CD14-positive monocyte (primary cell): ENCODE measurements around the gene RPS6KA5. TPM values are rescaled to one million over a fixed set of nuclear protein-coding genes. Genes with fewer than 3 reads are reported as not detected.

ENCODE experiments used
- DNase-seq, 3 donors: peaks; one replicate each; pipeline ENCODE4 v3.0.0-alpha.2; 2011 to 2022
- H2AFZ ChIP-seq: 2 replicates; pipeline ENCODE4 v1.6.0; 2012; ENCODE audit warnings: mild to moderate bottlenecking, low read depth, low read length, inconsistent platforms; ENCODE audit not compliant: insufficient read depth, poor library complexity, severe bottlenecking
- H3K27ac ChIP-seq, 2 donors: 1 replicate in 1 of 2; 2 replicates in 1 of 2; pipeline ENCODE4 v1.5.1; 2012 to 2013; ENCODE audit warnings: low read length in 2 of 2, control low read depth in 1 of 2, inconsistent platforms in 1 of 2, low read depth in 1 of 2, mild to moderate bottlenecking in 1 of 2
- H3K27me3 ChIP-seq, 2 donors: one replicate each; pipeline versions ENCODE4 v1.6.0 to v1.6.1; 2011 to 2013; ENCODE audit warnings: low read length in 2 of 2; ENCODE audit not compliant: control insufficient read depth in 2 of 2, insufficient read depth in 2 of 2
- H3K36me3 ChIP-seq, 2 donors: replicated peaks in 1 of 2; 1 replicate in 1 of 2; 2 replicates in 1 of 2; pipeline versions ENCODE4 v1.5.1 to v1.6.1; 2012 to 2013; ENCODE audit warnings: low read length in 2 of 2, control low read depth in 1 of 2, inconsistent platforms in 1 of 2, mild to moderate bottlenecking in 1 of 2; ENCODE audit not compliant: insufficient read depth in 2 of 2, control insufficient read depth in 1 of 2
- H3K4me1 ChIP-seq, 2 donors: 1 replicate in 1 of 2; 2 replicates in 1 of 2; pipeline versions ENCODE4 v1.5.1 to v1.6.1; 2012 to 2013; ENCODE audit warnings: low read length in 2 of 2, control low read depth in 1 of 2, inconsistent platforms in 1 of 2, mild to moderate bottlenecking in 1 of 2, moderate library complexity in 1 of 2; ENCODE audit not compliant: insufficient read depth in 2 of 2, control insufficient read depth in 1 of 2
- H3K4me2 ChIP-seq: replicated peaks from 2 replicates; pipeline ENCODE3; 2012; ENCODE audit warnings: low read length, moderate library complexity, mild to moderate bottlenecking; ENCODE audit not compliant: poor library complexity, severe bottlenecking; ENCODE audit errors: extremely low read depth
- H3K4me3 ChIP-seq, 3 experiments: fragments of 200-600 bp in 1 of 3; sonication (generic) in 1 of 3; replicated peaks in 1 of 3; 1 replicate in 2 of 3; 2 replicates in 1 of 3; pipeline ENCODE4 v1.5.1; 2011 to 2013; ENCODE audit warnings: low read length in 3 of 3, mild to moderate bottlenecking in 3 of 3, control low read depth in 2 of 3, low read depth in 2 of 3, inconsistent platforms in 1 of 3, moderate library complexity in 1 of 3
- H3K79me2 ChIP-seq: 2 replicates; pipeline ENCODE4 v1.6.0; 2012; ENCODE audit warnings: mild to moderate bottlenecking, control low read depth, inconsistent platforms, low read length, moderate library complexity; ENCODE audit not compliant: insufficient read depth
- H3K9ac ChIP-seq: 2 replicates; pipeline ENCODE4 v1.6.0; 2017; ENCODE audit warnings: low read length, mild to moderate bottlenecking; ENCODE audit not compliant: insufficient read depth, poor library complexity, severe bottlenecking
- H3K9me3 ChIP-seq, 2 donors: replicated peaks in 1 of 2; 1 replicate in 1 of 2; 2 replicates in 1 of 2; pipeline versions ENCODE4 v1.5.1 to v1.6.1; 2012 to 2013; ENCODE audit warnings: low read length in 2 of 2, control low read depth in 1 of 2; ENCODE audit not compliant: control insufficient read depth in 1 of 2, insufficient read depth in 1 of 2
- H4K20me1 ChIP-seq: 2 replicates; pipeline ENCODE4 v1.6.0; 2012; ENCODE audit warnings: mild to moderate bottlenecking, low read length, control low read depth, moderate library complexity; ENCODE audit not compliant: insufficient read depth
- H3K27ac Mint-ChIP-seq, 7 donors: one replicate each; pipeline ENCODE4 v1.8.0; 2020; ENCODE audit warnings: mild to moderate bottlenecking in 7 of 7, mixed read lengths in 7 of 7, moderate library complexity in 6 of 7, inconsistent platforms in 2 of 7
- H3K27me3 Mint-ChIP-seq, 3 donors: one replicate each; pipeline ENCODE4 v1.8.0; 2021 to 2022; ENCODE audit warnings: low read depth in 3 of 3, mild to moderate bottlenecking in 3 of 3, mixed read lengths in 3 of 3, moderate library complexity in 3 of 3, inconsistent platforms in 1 of 3
- H3K36me3 Mint-ChIP-seq, 2 donors: one replicate each; pipeline ENCODE4 v1.8.0; 2020; ENCODE audit warnings: mixed read lengths in 2 of 2, inconsistent platforms in 1 of 2, mild to moderate bottlenecking in 1 of 2
- H3K4me1 Mint-ChIP-seq: one replicate; pipeline ENCODE4 v1.8.0; 2020; ENCODE audit warnings: mild to moderate bottlenecking, mixed read lengths
- H3K4me3 Mint-ChIP-seq, 2 donors: one replicate each; pipeline ENCODE4 v1.8.0; 2020; ENCODE audit warnings: mild to moderate bottlenecking in 2 of 2, mixed read lengths in 2 of 2, moderate library complexity in 1 of 2
- H3K9me3 Mint-ChIP-seq, 7 donors: one replicate each; pipeline ENCODE4 v1.8.0; 2020 to 2022; ENCODE audit warnings: mixed read lengths in 7 of 7, mild to moderate bottlenecking in 6 of 7, moderate library complexity in 6 of 7, inconsistent platforms in 2 of 7
- CTCF ChIP-seq: fragments of 200-600 bp; IDR thresholded peaks from one replicate; pipeline ENCODE4 v1.8.0; 2022; ENCODE audit warnings: antibody characterized with exemption, mild to moderate bottlenecking
- intact Hi-C, 2 donors: fragments of 100-400 bp; cut with micrococcal nuclease; formaldehyde crosslinking; loops; one replicate each; pipeline versions ENCODE4 v1.15.0 to v1.15.1; 2023
- polyA plus RNA-seq, 3 donors: library from polyadenylated mRNA; depleted of rRNA in 1 of 3; unstranded in 2 of 3; stranded (reverse) in 1 of 3; fragments of 300-500 nt in 2 of 3; fragments of >200 nt in 1 of 3; fragmentation: Illumina TruSeq in 2 of 3; gene quantifications; 1 replicate in 2 of 3; 2 replicates in 1 of 3; pipeline ENCODE4 v1.2.3, GENCODE V29; 2012 to 2021

RPS6KA5 gene
- polyA plus RNA-seq, 3 donors: 4.4 to 10.1 (median 7.9) TPM

- no peak for DNase-seq
- no peak for TF ChIP-seq CTCF
- Histone ChIP-seq H3K27ac (peak overlapping the region in 1 of 2 donors; percentile 57), H3K36me3 (no peaks in the 10 kb centered on the region), H3K9ac (no peak overlapping the region), H3K4me2 (no peak overlapping the region), H4K20me1 (no peaks in the 10 kb centered on the region), H2AFZ (no peak overlapping the region), H3K4me1 (peaks cover 36 to 42% of the 10 kb centered on the region in 2 donors), H3K9me3 (no peaks in the 10 kb centered on the region), H3K79me2 (peaks cover 20% of the 10 kb centered on the region), H3K27me3 (no peaks in the 10 kb centered on the region), H3K4me3 (no peak overlapping the region)
- H3K4me1 Mint-ChIP-seq: peaks cover 38% of the 10 kb centered on the region
- peaks cover 0 to 5% (median 0%) of the 10 kb centered on the region in 7 donors for H3K9me3 Mint-ChIP-seq
- intact Hi-C loops: no loop called here
- no peaks in the 10 kb centered on the region for H3K27me3 Mint-ChIP-seq
- no peaks in the 10 kb centered on the region for H3K36me3 Mint-ChIP-seq
- peak overlapping the region in 1 of 7 donors; percentile 30 for H3K27ac Mint-ChIP-seq
- no peak overlapping the region for H3K4me3 Mint-ChIP-seq
Observed at GRCh38 chr14:91005716-91006115, 54.7 kb downstream of the RPS6KA5 start.

GRCh38 chr14:91004987-91005386, 55.5 kb downstream of the RPS6KA5 start:
- H3K27ac Mint-ChIP-seq: no peak overlapping the region
- intact Hi-C loops: no loop called here
- peaks cover 31% of the 10 kb centered on the region for H3K4me1 Mint-ChIP-seq

More at GRCh38 chr14:91004987-91005386, 55.5 kb downstream of the RPS6KA5 start:
- Histone ChIP-seq H3K27ac (no peak overlapping the region), H3K36me3 (no peaks in the 10 kb centered on the region), H3K4me2 (no peak overlapping the region), H3K9me3 (no peaks in the 10 kb centered on the region), H3K79me2 (peaks cover 20% of the 10 kb centered on the region), H3K4me3 (no peak overlapping the region), H2AFZ (no peak overlapping the region), H3K9ac (no peak overlapping the region), H3K27me3 (no peaks in the 10 kb centered on the region), H3K4me1 (peaks cover 29 to 34% of the 10 kb centered on the region in 2 donors), H4K20me1 (no peaks in the 10 kb centered on the region)
- Mint-ChIP-seq H3K4me3 (no peak overlapping the region), H3K27me3 (no peaks in the 10 kb centered on the region), H3K36me3 (no peaks in the 10 kb centered on the region), H3K9me3 (peaks cover 0 to 6% (median 0%) of the 10 kb centered on the region in 7 donors)
- TF ChIP-seq CTCF: no peak
- DNase-seq: no peak
